Neutrophil (primary cell): ENCODE results near the gene CEP104.

Experiments
- H3K27ac ChIP-seq: fragments of 200-600 bp; sonication (generic); 2 replicates; pipeline ENCODE4 v1.5.1; 2016; ENCODE audit warnings: mild to moderate bottlenecking, moderate library complexity
- H3K27me3 ChIP-seq: fragments of 200-600 bp; sonication (generic); 2 replicates; pipeline ENCODE4 v1.6.0; 2016; ENCODE audit warnings: mild to moderate bottlenecking
- H3K36me3 ChIP-seq: fragments of 200-600 bp; sonication (generic); 2 replicates; pipeline ENCODE4 v1.5.1; 2017
- H3K4me1 ChIP-seq, 2 experiments: fragments of 200-600 bp in 1 of 2; sonication (generic) in 1 of 2; 1 replicate in 1 of 2; 2 replicates in 1 of 2; pipeline versions ENCODE4 v1.5.1 to v1.6.1; 2013 to 2016; ENCODE audit warnings: low read depth in 1 of 2, low read length in 1 of 2, mild to moderate bottlenecking in 1 of 2, moderate library complexity in 1 of 2; ENCODE audit not compliant: control insufficient read depth in 1 of 2, insufficient read depth in 1 of 2
- H3K4me3 ChIP-seq, 2 experiments: fragments of 200-600 bp in 1 of 2; sonication (generic) in 1 of 2; 1 replicate in 1 of 2; 2 replicates in 1 of 2; pipeline ENCODE4 v1.5.1; 2013 to 2016; ENCODE audit warnings: low read depth in 1 of 2, low read length in 1 of 2, mild to moderate bottlenecking in 1 of 2, moderate library complexity in 1 of 2
- H3K9me3 ChIP-seq: fragments of 200-600 bp; sonication (generic); 2 replicates; pipeline ENCODE4 v1.5.1; 2016
- CTCF ChIP-seq: fragments of 200-600 bp; sonication (generic); IDR thresholded peaks from 2 replicates; pipeline ENCODE4 v1.5.1; 2016; ENCODE audit warnings: antibody characterized with exemption

CEP104 gene

GRCh38 chr1:3872546-3872945 is 15.5 kb upstream of the CEP104 start:
- Histone ChIP-seq H3K4me3 (no peak overlapping the region), H3K27me3 (no peaks in the 10 kb centered on the region), H3K27ac (no peak overlapping the region), H3K4me1 (no peaks in the 10 kb centered on the region), H3K9me3 (no peaks in the 10 kb centered on the region), H3K36me3 (peaks cover 71% of the 10 kb centered on the region)
- TF ChIP-seq CTCF, result no peak

- H3K27ac ChIP-seq, result no peak overlapping the region
- no peaks in the 10 kb centered on the region for H3K9me3 ChIP-seq
- no peaks in the 10 kb centered on the region for H3K27me3 ChIP-seq
- peaks cover 74% of the 10 kb centered on the region for H3K36me3 ChIP-seq
- no peak for TF ChIP-seq CTCF
- H3K4me1 ChIP-seq, result no peaks in the 10 kb centered on the region
- H3K4me3 ChIP-seq, result no peak overlapping the region
Observed at GRCh38 chr1:3871451-3871805, 14.4 kb upstream of the CEP104 start.

GRCh38 chr1:3869751-3870301 is 12.8 kb upstream of the CEP104 start:
- H3K9me3 ChIP-seq, result no peaks in the 10 kb centered on the region
- H3K27ac ChIP-seq, result no peak overlapping the region
- peaks cover 66% of the 10 kb centered on the region for H3K36me3 ChIP-seq
- no peaks in the 10 kb centered on the region for H3K27me3 ChIP-seq
- no peaks in the 10 kb centered on the region for H3K4me1 ChIP-seq
- TF ChIP-seq CTCF, result no peak
- H3K4me3 ChIP-seq, result no peak overlapping the region

- Histone ChIP-seq H3K9me3 (no peaks in the 10 kb centered on the region), H3K27ac (no peak overlapping the region), H3K4me3 (no peak overlapping the region), H3K27me3 (no peaks in the 10 kb centered on the region), H3K4me1 (no peaks in the 10 kb centered on the region), H3K36me3 (peaks cover 56% of the 10 kb centered on the region)
- no peak for TF ChIP-seq CTCF
Observed at GRCh38 chr1:3868464-3869006, 11.5 kb upstream of the CEP104 start.

GRCh38 chr1:3865606-3866160 is 8.7 kb upstream of the CEP104 start:
- Histone ChIP-seq H3K36me3 (peaks cover 34% of the 10 kb centered on the region), H3K27me3 (no peaks in the 10 kb centered on the region)

More at GRCh38 chr1:3865606-3866160, 8.7 kb upstream of the CEP104 start:
- Histone ChIP-seq H3K9me3 (no peaks in the 10 kb centered on the region), H3K4me1 (no peaks in the 10 kb centered on the region), H3K4me3 (no peak overlapping the region), H3K27ac (no peak overlapping the region)
- no peak for TF ChIP-seq CTCF
